Omental fat pad (tissue), 4 donors: ENCODE results near the gene FLNA. TPM values are rescaled to one million over a fixed set of nuclear protein-coding genes. Genes with fewer than 3 reads are reported as not detected.
"Not testable (repeated sequence)": the region's sequence is repeated elsewhere in the genome, so short reads cannot be mapped to it uniquely, and the experiment has no call there.

Experiments used
- ATAC-seq: fragments of 150-250 bp; one replicate; pipeline ENCODE4 v1.9.1; 2016; ENCODE audit warnings: mild to moderate bottlenecking, moderate library complexity; ENCODE audit not compliant: low FRiP score
- DNase-seq: peaks from one replicate; pipeline ENCODE4 v3.0.0-alpha.2; 2019; ENCODE audit warnings: low spot score
- total RNA-seq, 4 donors: library from RNA; depleted of rRNA; stranded (reverse); fragments of >200 nt; gene quantifications; one replicate each; pipeline ENCODE4 v1.1.0, GENCODE V29; 2016
- TF ChIP-seq, protein P1 (sequence below), 3 donors: fragments of 450-650 bp; IDR thresholded peaks; one replicate each; pipeline ENCODE4 v1.5.1; 2016 to 2017; ENCODE audit warnings: antibody characterized with exemption in 3 of 3, mild to moderate bottlenecking in 3 of 3, moderate library complexity in 2 of 3

The FLNA gene
- total RNA-seq, 4 donors from 2014 or later: 496 to 1,133 (median 729) TPM

DNA sequence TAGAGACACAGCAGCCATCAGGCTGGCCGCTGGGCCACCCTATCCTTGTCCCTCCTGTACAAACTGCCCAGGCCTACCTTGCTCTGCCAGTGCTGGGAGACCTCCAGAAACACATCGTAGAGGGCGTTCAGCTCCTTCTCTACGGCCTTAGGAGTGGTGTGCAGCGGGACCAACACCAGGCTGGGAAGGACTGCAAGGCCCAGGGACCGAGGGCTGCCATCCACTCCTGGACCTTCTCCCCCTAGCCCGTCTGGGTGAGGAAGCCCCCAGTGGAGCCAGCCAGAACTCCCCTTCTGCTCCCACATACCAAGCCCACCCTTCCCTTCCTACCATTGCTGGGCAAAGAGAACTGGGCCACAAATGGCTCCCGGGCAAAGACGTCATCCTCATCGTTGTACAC is 28.8 kb upstream of the FLNA start:
- TF ChIP-seq, protein P1, sequence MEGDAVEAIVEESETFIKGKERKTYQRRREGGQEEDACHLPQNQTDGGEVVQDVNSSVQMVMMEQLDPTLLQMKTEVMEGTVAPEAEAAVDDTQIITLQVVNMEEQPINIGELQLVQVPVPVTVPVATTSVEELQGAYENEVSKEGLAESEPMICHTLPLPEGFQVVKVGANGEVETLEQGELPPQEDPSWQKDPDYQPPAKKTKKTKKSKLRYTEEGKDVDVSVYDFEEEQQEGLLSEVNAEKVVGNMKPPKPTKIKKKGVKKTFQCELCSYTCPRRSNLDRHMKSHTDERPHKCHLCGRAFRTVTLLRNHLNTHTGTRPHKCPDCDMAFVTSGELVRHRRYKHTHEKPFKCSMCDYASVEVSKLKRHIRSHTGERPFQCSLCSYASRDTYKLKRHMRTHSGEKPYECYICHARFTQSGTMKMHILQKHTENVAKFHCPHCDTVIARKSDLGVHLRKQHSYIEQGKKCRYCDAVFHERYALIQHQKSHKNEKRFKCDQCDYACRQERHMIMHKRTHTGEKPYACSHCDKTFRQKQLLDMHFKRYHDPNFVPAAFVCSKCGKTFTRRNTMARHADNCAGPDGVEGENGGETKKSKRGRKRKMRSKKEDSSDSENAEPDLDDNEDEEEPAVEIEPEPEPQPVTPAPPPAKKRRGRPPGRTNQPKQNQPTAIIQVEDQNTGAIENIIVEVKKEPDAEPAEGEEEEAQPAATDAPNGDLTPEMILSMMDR (IDR thresholded peaks at IDR 0.05): no peak
- no peak for ATAC-seq
- DNase-seq: no peak

DNA sequence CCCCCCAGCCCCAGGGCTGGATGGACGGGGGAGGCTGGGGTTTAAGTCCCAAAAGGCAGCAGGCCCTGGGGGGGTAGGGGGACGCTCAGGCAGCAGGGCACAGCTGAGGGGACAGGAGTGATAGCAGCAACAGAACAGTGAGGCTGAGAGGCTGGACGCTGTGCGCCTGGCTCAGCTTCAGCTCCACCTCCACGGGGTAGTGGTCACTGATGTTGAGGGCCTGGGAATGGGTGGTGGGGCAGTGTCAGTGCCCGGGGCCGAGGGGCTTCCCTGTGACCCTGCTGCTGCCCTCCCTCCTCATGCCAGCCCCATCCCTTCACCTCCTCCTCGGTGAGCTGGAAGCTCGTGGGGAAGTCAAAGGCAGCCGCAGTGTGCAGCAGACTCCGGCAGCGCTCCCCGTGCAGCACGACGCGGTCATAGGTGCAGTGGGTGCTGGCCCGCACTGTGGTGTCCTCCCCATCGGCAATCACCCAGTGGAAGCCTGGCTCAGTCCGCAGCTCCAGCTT is 28.2 kb upstream of the FLNA start:
- TF ChIP-seq, protein P1 (IDR thresholded peaks at IDR 0.05): no peak
- ATAC-seq: no peak

DNA sequence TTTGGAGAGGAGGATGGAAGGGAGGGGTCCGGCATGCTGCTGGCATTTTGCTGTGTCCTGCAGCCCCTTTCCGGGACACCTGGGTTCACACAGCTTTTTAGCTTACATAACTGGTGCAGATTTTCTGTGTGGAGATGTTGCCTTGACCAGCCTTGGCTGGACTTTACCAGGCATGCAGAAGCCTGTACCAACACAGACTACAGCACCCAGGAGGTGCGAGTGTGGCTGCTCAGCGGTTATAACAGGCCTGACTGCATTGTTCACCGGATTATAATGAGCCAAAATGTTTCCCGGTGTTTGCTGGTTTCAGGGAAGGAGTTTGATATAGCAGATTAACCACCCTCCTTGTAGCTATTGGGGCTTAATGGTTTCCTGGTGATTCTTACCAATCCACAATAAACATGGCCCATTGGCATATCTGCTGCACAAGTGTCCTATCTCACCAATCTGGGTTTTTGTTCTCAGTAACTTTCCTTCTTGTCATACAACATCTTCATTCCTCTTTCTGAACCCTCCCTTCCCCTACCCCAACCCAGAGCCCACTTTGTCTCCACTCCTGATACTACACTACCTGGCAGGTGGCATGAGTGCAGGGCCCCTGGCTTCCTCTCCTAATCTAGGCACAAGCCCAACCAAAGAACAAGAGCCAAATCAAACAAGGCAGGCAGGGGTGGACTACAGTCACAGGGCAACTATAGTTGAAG is 27.6 kb upstream of the FLNA start:
- TF ChIP-seq, protein P1 (IDR thresholded peaks at IDR 0.05): no peak
- no peak for DNase-seq
- no peak for ATAC-seq

More for the DNA sequence above, 28.2 kb upstream of the FLNA start:
- no peak for DNase-seq

DNA sequence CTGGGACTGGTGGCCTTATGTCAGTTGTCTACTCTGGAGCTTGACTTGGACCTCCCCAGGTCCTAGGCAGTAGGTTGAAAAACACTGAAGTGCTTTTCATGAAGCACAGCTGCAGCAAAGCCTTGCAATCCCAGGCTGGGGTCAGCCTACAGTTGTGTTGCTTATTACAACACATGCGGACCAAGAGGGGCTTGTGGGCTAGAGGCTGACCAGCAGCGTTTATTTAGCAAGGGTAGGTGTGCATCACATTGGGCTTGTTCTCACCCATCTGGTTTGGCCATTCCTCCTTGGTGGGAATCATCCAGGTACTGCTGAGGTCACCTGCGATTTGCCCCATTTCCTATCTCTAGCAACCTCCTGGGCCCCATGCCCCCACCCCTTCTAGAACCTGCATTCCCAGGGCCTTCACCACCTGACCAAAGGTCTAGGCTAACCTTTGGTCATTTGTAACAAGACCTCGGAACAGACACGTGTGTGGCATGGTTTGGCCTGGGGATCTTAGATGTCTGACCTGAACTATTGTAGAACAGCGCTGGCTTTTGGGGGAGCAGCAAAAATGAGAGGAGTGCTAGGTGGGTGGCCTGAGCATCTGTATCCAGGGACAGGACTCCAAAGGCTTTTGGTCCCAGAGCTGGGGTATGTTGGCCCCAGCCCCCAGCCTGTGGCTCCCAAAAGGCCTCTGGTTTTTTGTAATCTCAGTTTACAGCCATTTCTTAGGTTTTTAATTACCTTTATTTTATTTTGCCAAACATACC is 26.8 kb upstream of the FLNA start:
- TF ChIP-seq, protein P1 (IDR thresholded peaks at IDR 0.05): no peak
- DNase-seq (no peak), ATAC-seq (no peak)

DNA sequence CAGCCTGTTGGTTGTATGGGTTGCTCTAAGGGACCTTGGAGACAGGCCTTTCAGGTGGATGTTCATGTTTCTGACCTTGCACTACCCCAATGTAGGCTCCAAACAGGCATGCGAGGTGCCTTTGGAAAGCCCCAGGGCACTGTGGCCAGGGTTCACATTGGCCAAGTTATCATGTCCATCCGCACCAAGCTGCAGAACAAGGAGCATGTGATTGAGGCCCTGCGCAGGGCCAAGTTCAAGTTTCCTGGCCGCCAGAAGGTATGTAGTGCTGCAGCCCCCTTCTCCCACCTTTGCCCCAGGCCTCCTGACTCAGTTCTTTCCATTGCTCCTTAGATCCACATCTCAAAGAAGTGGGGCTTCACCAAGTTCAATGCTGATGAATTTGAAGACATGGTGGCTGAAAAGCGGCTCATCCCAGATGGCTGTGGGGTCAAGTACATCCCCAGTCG is 26.0 kb upstream of the FLNA start:
- not testable (repeated sequence) for DNase-seq, ATAC-seq

DNA sequence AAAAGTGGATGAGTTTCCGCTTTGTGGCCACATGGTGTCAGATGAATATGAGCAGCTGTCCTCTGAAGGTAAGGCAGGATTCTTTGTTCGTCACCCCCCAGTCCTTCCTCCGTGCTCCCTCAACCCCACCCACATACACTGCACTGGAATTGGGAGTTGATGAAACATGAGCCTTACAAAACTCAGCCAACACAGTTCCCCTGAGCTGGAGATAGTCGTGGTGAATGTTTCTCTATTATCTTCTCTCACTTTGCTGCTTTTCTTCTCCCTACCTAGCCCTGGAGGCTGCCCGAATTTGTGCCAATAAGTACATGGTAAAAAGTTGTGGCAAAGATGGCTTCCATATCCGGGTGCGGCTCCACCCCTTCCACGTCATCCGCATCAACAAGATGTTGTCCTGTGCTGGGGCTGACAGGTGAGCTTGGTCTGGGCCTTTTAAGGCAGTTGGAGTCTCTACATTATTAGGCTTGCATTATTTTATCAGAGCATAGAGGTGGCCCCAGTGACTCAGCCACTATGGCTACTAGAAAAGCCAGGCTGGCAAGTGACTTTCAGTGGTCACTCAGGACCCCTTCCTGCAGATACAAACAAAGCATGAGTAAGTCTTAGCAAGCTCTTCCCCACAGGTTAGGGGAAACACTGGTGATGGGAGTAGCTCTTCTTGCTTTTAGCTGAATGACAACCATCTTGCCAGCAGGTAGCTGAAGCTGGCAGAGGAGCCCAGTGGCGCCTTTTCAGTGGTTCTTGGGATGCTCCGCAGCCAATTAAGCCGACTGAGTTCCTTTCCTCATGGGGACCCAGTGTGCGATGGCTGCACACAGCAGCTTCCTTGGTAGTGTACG is 25.3 kb upstream of the FLNA start:
- TF ChIP-seq, protein P1 (IDR thresholded peaks at IDR 0.05): no peak
- DNase-seq (no peak), ATAC-seq (no peak)
